ENCODE measurements around the gene LRRD1. TPM values are rescaled to one million over a fixed set of nuclear protein-coding genes. Genes with fewer than 3 reads are reported as not detected.
"Not testable (repeated sequence)": the region's sequence is repeated elsewhere in the genome, so short reads cannot be mapped to it uniquely, and the experiment has no call there.

Gene LRRD1
- total RNA-seq, 1 donor from 2014 or later = not detected

DNA sequence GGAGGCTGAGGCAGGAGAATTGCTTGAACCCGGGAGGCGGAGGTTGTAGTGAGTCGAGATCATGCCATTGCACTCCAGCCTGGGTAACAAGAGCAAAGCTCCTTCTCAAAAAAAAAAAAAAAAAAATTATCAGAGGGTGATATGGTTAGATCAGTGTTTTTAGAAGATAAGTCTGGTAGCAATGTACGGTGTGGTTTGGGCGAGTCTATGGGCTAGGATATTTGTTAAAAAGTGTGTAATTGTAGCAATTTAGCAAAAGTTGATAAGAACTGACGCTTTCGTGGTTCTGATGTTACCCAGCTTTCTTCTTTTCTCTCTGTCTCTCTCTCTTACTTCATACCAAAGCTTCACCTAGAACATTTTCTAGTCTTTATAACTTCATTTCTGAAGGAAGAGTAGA, 37.8 kb downstream of the LRRD1 start:
- DNase-seq (ENCODE audit: low spot score) = no peak

DNA sequence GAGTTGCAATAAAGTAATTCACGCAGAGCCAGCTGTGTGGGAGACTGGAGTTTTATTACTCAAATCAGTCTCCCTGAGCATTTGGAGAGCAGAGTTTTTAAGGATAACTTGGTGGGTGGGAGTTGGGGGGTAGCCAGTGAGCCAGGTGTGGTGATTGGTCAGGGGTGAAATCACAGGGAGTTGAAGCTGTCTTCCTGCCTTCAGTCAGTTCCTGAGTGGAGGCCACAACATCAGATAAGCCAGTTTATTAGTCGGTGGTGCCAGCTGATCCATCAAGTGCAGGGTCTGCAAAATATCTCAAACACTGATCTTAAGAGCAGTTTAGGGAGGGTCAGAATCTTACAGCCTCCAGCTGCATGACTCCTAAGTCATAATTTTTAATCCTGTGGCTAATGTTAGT, 41.4 kb downstream of the LRRD1 start:
- DNase-seq (ENCODE audit: low spot score) = no peak

DNA sequence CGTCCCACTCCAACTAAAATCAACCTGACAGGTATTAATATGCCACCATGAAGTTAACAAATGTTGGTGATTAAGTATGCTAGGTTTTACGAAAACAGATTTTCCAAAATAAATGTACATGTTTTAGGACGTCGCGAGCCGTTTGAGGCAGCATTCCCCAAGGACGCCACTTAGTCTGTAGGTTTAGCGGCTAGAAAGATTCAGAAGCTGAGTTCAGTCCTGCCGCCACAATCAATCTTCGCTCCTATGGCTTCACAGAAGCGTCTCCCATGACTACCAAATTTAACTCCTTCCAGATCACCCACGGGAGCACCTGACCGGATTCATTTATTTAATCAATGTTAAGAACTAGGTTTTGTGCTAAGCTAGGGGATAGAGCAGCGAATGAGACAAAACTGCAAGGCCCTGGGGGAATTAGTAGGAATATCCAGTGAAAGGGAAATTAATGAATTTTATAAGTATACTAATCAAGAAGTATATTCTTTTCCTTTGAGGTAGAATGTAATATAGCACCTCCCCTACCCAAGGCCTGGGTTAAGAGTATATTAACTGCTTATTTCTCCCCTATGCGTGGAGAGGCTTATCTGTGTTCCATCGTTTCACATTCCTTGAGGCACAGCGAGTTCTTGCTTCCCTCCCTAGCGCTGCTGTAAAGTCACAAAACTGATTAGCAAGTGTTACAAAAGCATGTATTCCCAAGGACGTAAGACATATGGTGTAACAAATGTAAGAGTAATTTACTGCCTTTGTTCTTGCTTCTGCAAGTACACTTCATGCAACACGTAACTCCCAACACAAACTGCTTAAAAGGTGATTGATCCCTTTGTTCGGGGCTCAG, 43.7 kb downstream of the LRRD1 start:
- peak; percentile 26 for DNase-seq (ENCODE audit: low spot score)

DNA sequence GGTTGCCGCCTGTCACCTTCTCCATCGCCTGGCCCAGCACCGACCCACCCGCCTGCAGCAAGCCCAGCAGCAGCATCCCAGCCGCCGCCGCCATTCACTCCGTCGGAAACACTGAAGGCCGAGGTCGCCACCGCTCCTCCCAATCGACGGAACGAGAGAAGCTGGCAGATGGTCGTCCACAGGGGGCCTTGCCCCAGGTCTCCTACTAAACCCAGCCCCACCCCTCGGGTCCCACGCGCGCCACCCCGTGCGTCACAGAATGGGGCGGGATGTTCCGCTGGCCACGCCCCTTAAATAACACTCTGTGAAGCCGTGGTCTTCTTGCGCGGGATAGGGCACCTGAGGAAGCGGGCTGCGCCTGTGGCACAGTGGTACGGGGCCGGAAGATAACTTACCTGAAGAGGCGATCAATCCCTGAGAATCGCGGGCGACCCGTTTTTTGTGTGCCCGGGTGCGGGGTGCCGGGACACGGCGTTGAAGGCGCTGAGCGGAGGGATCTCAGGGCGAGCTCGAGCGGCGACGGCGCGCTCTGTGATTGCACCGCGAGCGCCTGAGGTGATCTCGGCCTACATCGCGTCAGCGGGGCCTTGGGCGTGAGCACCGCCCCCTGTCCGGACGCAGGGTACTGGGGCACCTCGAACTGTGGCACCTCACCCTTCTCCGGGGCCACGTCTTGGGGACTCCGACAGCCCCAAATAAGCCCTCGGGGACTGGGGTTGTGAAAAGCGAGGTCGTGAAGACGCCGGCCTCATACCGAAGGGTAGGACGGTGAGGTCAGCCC, 44.5 kb downstream of the LRRD1 start, which contains the start of gene CYP51A1:
Gene CYP51A1 (minus strand): TSS at position 207 of the 781 bp plus-strand sequence. CDS start 113 bp downstream, at position 94.
- DNase-seq (ENCODE audit: low spot score) = peak; percentile 95

DNA sequence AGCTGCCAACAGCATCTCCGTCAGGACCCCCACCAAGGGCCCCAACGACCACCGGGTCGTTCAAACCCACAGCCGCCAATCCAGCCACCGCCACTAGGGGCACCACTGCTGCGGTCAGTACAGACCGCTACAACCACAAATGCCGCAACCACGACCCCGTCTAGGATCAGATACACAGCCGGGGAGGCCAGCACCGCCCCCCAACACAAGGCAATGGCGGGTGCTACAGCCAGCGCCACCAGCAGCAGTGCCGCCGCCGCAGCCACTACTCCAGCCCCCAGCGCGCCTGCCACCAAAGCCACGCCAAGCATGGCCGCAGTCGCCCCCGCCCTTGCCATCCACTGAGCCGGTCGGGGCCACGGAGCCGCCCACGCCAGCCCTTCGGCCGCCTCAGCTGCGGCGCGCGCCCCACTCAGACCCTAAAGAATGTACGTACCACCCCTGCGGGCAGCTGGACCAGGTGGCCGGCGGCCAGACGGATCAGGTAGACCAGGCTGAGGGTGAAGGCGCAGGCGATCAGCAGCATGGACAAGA, 45.1 kb downstream of the LRRD1 start:
- DNase-seq (ENCODE audit: low spot score) = peak; percentile 73

DNA sequence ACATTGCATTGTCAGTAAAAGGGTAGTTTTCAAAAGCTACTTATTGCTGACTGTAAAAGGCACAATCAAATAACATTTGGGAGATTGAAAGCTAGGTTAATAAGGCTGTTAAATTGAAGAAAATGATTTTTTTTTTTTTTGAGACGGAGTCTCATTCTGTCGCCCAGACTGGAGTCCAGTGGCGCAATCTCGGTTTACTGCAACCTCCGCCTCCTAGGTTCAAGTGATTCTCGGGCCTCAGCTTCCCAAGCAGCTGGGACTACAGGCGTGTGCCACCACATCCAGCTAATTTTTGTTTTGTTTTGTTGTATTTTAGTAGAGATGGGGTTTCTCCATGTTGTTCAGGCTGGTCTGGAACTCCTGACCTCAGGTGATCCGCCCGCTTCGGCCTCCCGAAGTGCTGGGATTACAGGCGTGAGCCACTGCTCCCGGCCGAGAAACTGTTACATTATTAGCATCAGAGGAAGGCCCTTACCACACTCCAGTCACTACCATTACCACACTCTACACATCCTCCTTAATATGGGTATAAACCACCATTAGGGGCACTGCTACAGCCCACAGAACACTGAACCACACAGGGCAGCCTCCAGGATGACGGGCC, 45.7 kb downstream of the LRRD1 start:
- DNase-seq (ENCODE audit: low spot score) = no peak

DNA sequence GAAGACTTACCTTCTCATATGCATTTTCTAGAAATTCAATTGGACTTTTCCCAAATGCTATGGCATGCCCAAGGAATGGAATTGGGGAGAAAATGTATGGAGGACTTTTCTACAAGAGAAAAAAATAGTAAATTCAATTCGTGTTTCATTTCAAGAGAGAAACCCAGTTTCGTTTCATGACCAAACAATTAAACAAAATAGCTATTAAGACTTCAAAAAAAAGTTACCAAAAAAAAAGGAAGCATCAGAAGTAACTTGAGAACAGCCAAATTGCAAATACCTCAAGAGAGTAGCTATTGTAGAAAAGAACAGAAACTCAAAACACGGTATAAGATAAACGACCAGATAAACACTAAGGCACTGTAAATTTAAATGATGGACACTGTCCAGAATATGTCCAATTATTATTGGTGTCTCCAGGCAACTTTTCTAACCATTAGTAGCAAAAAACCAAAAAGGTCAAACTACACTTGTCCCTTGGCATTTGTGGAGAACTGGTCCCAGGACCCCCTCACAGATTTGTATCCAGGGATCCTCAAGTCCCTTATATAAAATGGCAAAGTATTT, 47.1 kb downstream of the LRRD1 start:
- DNase-seq (ENCODE audit: low spot score) = no peak

DNA sequence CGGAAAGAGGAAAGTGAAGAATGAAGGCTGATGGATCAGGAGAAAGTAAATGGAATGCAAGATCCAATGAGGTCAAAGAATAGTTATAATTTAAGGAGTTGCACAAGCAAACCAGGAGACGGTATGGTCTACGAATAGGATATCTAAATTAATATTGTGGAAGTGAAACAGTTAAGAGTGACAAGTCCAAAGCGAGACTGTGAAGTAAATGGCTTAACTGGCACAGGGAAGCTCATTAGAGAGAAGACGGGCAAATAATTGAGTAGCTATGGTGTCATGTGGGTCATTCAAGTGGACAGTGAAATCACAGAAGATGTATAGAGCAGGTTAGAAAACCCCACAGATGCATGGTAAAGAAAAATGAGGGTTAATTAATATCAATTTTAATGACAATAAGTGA, 47.8 kb downstream of the LRRD1 start:
- DNase-seq (ENCODE audit: low spot score) = no peak

DNA sequence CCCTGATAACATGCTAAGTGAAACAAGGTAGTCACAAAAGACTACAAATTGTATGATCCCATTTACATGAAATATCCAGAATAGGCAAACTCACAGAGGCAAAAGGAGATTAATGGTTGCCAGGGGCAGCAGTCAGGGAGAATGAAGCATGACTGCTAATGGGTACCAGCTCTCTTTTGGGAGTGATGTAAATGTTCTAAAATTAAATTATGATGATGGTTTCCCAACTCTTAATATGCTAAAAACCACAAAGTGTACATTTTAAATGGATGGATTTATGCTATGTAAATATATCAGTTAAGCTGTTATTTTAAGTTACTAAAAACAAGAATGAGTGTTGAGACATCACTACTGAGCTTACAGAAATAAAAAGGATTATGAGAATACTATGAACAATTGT, 57.3 kb downstream of the LRRD1 start:
- no peak for DNase-seq (ENCODE audit: low spot score)

DNA sequence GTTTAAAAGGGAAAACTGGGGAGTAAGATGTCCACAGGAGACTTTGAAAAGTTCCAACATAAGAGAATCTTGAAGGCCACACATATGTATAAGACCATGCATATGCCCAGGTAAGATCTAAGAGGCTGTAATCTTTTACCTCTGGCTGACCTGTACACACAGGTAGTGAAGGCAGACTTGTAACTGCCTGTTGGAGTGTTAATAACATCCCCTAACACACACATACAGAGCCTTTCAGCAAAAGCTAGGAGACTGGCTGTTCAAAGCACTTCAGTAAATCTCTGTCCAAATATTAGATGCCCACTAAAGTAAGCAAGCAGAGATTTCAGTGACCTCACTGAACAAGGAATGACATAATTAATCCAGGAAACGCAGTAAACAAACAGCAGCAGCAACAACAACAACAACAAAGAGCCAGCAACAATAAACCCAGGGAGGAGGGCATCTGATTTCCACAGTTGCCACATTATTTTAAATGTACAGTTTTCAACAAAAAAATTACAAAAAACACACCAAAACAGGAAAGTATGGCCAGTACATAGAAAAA, 59.7 kb downstream of the LRRD1 start:
- DNase-seq (ENCODE audit: low spot score) = no peak

DNA sequence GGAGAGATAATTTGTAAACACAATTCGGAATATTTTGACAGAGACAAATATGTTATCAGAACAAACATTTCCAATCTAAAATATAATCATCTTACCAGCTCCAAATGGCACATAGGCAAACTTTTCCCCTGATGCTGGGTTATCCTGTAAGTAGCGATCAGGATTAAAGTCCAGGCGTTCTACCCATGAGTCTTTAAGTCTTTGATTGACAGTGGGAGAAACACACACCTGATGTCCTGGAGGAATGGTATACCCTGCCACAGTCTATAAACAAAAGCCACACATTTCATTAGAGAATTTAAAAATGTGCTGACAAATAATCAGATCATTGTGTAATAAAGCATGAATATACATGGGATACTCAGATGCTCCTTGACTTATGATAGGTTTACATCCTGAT, 62.0 kb downstream of the LRRD1 start:
- no peak for DNase-seq (ENCODE audit: low spot score)

DNA sequence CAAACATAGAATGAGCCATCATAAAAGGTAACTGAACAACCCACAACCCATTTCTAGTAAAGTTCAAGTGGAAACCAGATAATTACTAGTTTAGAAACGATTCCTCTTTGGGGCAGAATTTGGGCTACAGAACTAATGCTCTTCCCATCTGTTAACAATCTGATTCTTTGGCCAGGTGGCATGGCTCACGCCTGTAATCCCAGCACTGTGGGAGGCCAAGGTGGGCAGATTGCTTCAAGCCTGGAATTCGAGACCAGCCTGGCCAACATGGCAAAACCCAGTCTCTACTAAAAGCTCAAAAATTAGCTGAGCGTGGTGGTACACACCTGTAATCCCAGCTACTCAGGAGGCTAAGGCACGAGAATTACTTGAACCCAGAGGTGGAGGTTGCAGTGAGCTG, 63.1 kb downstream of the LRRD1 start:
- no peak for DNase-seq (ENCODE audit: low spot score)

DNA sequence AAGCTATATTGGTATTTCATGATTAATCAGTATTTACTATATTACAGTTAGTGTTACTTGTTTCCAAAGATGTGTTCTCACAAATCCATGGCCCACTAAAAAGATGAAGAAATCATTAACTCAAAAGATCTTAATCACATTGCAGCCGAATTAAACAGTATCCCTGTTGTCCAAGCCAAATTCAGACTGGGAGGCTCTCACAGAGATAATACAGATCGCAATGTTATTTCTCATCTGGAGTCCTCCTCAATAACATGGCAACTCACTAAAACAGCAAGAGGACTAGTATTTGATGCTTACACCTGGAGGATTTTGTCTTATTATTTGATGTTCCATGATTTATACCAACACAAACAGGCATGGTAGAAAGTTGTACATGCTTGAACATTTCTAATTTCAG, 68.1 kb downstream of the LRRD1 start:
- no peak for DNase-seq (ENCODE audit: low spot score)

DNA sequence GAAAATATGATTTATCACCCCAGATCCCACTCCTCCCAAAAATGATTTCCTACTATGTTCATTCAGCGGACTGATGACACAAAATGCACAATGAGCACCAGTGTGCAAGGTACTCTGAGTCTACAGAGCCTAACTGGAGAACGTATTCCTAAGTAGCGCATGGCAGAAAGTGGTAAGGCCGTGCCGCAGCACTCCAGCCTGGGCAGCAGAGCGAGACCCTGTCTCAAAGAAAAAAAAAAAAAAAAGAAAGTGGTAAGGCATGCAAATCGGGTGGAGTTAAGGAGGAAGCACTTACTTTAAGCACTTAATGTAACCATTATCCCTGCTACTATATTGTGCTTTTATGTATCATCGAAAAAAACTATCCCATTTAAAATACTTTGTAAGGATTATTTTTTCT, 70.1 kb downstream of the LRRD1 start:
- DNase-seq (ENCODE audit: low spot score) = no peak

DNA sequence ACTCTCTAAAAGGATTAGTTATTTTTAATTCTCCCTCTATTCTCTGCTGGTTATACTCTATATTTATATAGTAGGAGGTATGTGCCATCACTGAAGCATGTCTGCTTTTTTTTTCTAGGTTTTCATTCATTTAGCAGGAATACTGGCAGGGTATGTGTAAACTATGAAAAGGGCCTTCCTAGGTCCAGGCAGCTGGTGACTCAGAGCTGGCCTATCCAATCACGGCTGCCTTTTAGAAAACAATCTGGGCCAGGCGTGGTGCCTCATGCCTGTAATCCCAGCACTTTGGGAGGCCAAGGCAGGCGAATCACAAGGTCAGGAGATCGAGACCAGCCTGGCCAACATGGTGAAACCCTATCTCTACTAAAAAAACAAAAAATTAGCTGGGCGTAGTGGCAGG, 76.1 kb downstream of the LRRD1 start:
- not testable (repeated sequence) for DNase-seq (ENCODE audit: low spot score)

DNA sequence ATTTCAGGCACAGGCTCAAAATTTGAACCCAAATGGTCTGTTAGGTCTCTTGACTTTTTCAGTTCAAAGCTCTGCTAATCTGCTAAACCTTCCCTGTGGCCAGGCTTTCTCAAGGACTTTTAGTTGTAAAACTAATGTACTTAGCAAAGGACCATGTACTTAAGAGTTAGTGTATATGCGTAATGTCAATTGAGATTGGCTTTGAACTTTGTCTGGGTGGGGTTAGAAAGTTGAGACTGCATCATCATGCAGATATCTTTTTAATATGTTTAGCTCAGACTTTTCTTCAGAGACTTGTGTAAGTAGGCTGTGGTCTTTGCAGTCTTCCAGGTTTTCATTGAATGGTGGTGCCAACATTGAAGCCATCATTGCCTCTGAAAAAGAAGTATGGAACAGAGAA, 78.4 kb downstream of the LRRD1 start:
- no peak for DNase-seq (ENCODE audit: low spot score)

DNA sequence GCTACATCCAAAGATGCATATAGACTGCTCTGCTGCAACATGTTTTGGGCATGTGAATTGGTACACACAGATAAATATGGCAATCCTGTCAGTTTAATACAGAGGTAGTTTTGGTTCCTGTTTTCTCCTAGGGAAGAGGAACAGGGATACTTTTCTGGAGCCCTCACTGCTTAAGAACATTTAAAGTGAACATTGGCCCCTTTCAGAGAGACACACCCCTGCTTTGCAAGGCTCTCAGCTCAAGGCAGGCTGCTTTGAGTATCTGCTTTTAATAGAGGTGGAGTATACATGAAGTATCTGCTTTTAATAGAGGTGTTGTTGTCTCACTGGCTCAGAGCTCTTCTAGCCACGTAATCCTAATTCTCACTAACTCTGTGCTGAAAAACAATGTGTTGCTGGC, 83.6 kb downstream of the LRRD1 start:
- no peak for DNase-seq (ENCODE audit: low spot score)
